Liver (tissue), 9 donors: ENCODE measurements around the gene PAPSS1. TPM values are rescaled to one million over a fixed set of nuclear protein-coding genes. Genes with fewer than 3 reads are reported as not detected.

Experiments used
- DNase-seq: peaks from one replicate; pipeline ENCODE4 v3.0.0-alpha.2; 2017; ENCODE audit warnings: low spot score
- H3K27ac ChIP-seq, 2 donors: one replicate each; pipeline ENCODE4 v1.7.0; 2013; ENCODE audit warnings: inconsistent platforms in 2 of 2, low read length in 2 of 2, control low read depth in 1 of 2, low read depth in 1 of 2, mild to moderate bottlenecking in 1 of 2
- H3K27me3 ChIP-seq, 4 donors: one replicate each; pipeline versions ENCODE4 v1.6.1 to v1.7.0; 2013; ENCODE audit warnings: low read length in 3 of 4, inconsistent platforms in 1 of 4, mild to moderate bottlenecking in 1 of 4, moderate library complexity in 1 of 4; ENCODE audit not compliant: control insufficient read depth in 4 of 4, insufficient read depth in 4 of 4
- H3K36me3 ChIP-seq, 4 donors: one replicate each; pipeline versions ENCODE4 v1.6.1 to v1.7.0; 2013; ENCODE audit warnings: low read length in 3 of 4, mild to moderate bottlenecking in 3 of 4, low read depth in 1 of 4, moderate library complexity in 1 of 4; ENCODE audit not compliant: control insufficient read depth in 4 of 4, insufficient read depth in 3 of 4
- H3K4me1 ChIP-seq, 4 donors: one replicate each; pipeline versions ENCODE4 v1.6.1 to v1.7.0; 2013; ENCODE audit warnings: low read length in 3 of 4, mild to moderate bottlenecking in 3 of 4, moderate library complexity in 1 of 4; ENCODE audit not compliant: control insufficient read depth in 4 of 4, insufficient read depth in 4 of 4
- H3K4me3 ChIP-seq, 3 donors: one replicate each; pipeline versions ENCODE4 v1.6.1 to v1.7.0; 2013; ENCODE audit warnings: low read length in 3 of 3, control low read depth in 1 of 3, low read depth in 1 of 3, mild to moderate bottlenecking in 1 of 3
- H3K9ac ChIP-seq, 2 donors: one replicate each; pipeline ENCODE4 v1.7.0; 2013; ENCODE audit warnings: low read length in 2 of 2, mild to moderate bottlenecking in 2 of 2, moderate library complexity in 2 of 2, control low read depth in 1 of 2, low read depth in 1 of 2
- H3K9me3 ChIP-seq, 4 donors: one replicate each; pipeline versions ENCODE4 v1.6.1 to v1.7.0; 2013; ENCODE audit warnings: low read length in 3 of 4; ENCODE audit not compliant: control insufficient read depth in 4 of 4
- EGR1 ChIP-seq, 2 donors: IDR thresholded peaks; 2 replicates each; pipeline ENCODE4 v1.6.1; 2016 to 2018; ENCODE audit warnings: antibody characterized with exemption in 2 of 2, low read depth in 2 of 2
- FOXA1 ChIP-seq: IDR thresholded peaks from 2 replicates; pipeline ENCODE4 v1.6.1; 2016; ENCODE audit warnings: antibody characterized with exemption
- FOXA2 ChIP-seq: IDR thresholded peaks from 2 replicates; pipeline ENCODE4 v1.6.1; 2016; ENCODE audit warnings: antibody characterized with exemption
- GABPA ChIP-seq, 2 donors: IDR thresholded peaks in 1 of 2; conservative IDR thresholded peaks in 1 of 2; 2 replicates each; pipeline ENCODE4 v1.6.1; 2016; ENCODE audit warnings: antibody characterized with exemption in 2 of 2, mild to moderate bottlenecking in 1 of 2, moderate library complexity in 1 of 2
- HNF4A ChIP-seq, 2 donors: conservative IDR thresholded peaks; 2 replicates each; pipeline ENCODE4 v1.6.1; 2016; ENCODE audit warnings: antibody characterized with exemption in 2 of 2, mild to moderate bottlenecking in 2 of 2
- HNF4G ChIP-seq: IDR thresholded peaks from 2 replicates; pipeline ENCODE4 v1.6.1; 2016; ENCODE audit warnings: antibody characterized with exemption
- JUND ChIP-seq, 2 donors: IDR thresholded peaks; 2 replicates each; pipeline ENCODE4 v1.6.1; 2016; ENCODE audit warnings: antibody characterized with exemption in 2 of 2
- NR2F2 ChIP-seq: IDR thresholded peaks from 2 replicates; pipeline ENCODE4 v1.6.1; 2016; ENCODE audit warnings: antibody characterized with exemption
- TAF1 ChIP-seq: conservative IDR thresholded peaks from 2 replicates; pipeline ENCODE4 v1.6.1; 2016; ENCODE audit warnings: antibody characterized with exemption, mild to moderate bottlenecking
- YY1 ChIP-seq: IDR thresholded peaks from 2 replicates; pipeline ENCODE4 v1.6.1; 2016; ENCODE audit warnings: antibody characterized with exemption, mild to moderate bottlenecking
- WGBS: extraction: QIAGEN DNeasy Blood & Tissue Kit; methylation state at CpG from one replicate; pipeline ENCODE4 v1.1.7; 2013; 5-methylcytosine and 5-hydroxymethylcytosine counted together
- polyA plus RNA-seq, 2 donors: library from polyadenylated mRNA; stranded (reverse) in 1 of 2; unstranded in 1 of 2; fragments of 200-250 nt in 1 of 2; fragments of >200 nt in 1 of 2; fragmentation: Nextera tagmentation in 1 of 2; extraction: Ambion mirVana in 1 of 2; gene quantifications; one replicate each; pipeline versions ENCODE4 v1.2.1 to v1.2.3, GENCODE V29; 2013 to 2015
- total RNA-seq, 2 donors: library from RNA; depleted of rRNA; stranded (reverse); fragments of >200 nt; gene quantifications; one replicate each; pipeline ENCODE4 v1.2.3, GENCODE V29; 2014
- TF ChIP-seq, protein P1 (sequence below): IDR thresholded peaks from 2 replicates; pipeline ENCODE4 v1.6.1; 2016; ENCODE audit warnings: antibody characterized with exemption, mild to moderate bottlenecking
- TF ChIP-seq, protein P2 (sequence below): IDR thresholded peaks from 2 replicates; pipeline ENCODE4 v1.6.1; 2016; ENCODE audit warnings: antibody characterized with exemption
- TF ChIP-seq, protein P3 (sequence below): IDR thresholded peaks from 2 replicates; pipeline ENCODE4 v1.6.1; 2016; ENCODE audit warnings: antibody characterized with exemption
- TF ChIP-seq, protein P4 (sequence below): IDR thresholded peaks from 2 replicates; pipeline ENCODE4 v1.6.1; 2016; ENCODE audit warnings: antibody characterized with exemption
- donor health status: healthy.
- donor health status: healthy.
- donor health status: healthy.
- donor health status: healthy.
- donor health status: healthy.

PAPSS1 gene
- total and polyA plus RNA-seq, 4 donors: 5.7 to 17.8 (median 6.0) TPM

DNA sequence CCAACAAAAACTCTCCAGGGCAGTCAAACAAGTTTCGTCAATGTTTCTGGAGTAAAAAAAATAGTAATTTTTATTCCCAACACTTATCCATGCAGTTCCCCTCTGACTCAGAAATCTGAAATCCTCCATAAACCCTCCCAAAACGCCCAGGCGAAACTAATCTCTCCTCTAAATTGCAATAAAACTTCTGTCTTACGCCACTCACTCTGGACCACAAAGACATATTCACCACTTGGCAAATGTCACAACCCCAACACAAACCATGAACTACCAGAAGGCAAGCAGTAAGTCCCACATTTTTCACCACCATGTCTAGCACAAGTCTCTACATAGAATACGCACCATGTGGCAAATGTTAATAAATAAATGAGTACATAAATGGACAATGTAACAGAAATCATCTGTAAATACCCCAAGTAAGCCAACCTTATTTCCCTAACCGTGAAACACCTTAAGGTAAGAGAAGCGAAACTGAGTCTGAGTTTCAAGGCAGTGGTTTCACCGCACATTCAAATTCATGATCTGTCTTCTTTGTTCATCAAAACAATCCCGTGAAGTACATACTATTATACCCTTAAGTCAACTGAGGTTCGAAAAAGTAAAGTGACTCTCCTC, 1.6 kb downstream of the PAPSS1 start (continued):
- TF ChIP-seq, protein P1, sequence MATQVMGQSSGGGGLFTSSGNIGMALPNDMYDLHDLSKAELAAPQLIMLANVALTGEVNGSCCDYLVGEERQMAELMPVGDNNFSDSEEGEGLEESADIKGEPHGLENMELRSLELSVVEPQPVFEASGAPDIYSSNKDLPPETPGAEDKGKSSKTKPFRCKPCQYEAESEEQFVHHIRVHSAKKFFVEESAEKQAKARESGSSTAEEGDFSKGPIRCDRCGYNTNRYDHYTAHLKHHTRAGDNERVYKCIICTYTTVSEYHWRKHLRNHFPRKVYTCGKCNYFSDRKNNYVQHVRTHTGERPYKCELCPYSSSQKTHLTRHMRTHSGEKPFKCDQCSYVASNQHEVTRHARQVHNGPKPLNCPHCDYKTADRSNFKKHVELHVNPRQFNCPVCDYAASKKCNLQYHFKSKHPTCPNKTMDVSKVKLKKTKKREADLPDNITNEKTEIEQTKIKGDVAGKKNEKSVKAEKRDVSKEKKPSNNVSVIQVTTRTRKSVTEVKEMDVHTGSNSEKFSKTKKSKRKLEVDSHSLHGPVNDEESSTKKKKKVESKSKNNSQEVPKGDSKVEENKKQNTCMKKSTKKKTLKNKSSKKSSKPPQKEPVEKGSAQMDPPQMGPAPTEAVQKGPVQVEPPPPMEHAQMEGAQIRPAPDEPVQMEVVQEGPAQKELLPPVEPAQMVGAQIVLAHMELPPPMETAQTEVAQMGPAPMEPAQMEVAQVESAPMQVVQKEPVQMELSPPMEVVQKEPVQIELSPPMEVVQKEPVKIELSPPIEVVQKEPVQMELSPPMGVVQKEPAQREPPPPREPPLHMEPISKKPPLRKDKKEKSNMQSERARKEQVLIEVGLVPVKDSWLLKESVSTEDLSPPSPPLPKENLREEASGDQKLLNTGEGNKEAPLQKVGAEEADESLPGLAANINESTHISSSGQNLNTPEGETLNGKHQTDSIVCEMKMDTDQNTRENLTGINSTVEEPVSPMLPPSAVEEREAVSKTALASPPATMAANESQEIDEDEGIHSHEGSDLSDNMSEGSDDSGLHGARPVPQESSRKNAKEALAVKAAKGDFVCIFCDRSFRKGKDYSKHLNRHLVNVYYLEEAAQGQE: no peak
- TF ChIP-seq HNF4G (no peak), HNF4A (conservative IDR thresholded peaks at IDR 0.05) (no peak)
- TF ChIP-seq, protein P2, sequence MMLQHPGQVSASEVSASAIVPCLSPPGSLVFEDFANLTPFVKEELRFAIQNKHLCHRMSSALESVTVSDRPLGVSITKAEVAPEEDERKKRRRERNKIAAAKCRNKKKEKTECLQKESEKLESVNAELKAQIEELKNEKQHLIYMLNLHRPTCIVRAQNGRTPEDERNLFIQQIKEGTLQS: no peak

DNA sequence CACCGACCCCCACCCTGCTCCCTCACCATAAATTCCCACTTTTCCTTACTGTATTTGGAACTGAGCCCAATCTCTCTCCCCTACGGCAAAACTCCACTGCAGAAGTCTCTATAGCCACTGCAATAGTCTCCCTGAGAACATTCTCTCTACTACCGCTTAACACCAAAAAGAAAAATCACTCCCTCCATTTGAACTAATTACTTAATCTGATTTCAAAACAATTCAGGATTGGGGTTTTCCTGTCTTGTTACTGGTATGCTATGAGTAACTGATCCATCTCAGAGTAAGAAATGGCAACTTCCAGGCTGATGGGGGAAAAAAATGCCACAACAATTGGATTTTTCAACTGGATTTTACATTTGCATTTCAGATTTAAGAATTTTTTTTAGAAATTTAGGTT, 5.8 kb downstream of the PAPSS1 start:
- Histone ChIP-seq H3K4me3 (no peak overlapping the region), H3K9ac (no peak overlapping the region), H3K27ac (no peak overlapping the region), H3K9me3 (no peaks in the 10 kb centered on the region), H3K4me1 (peaks cover 0 to 3% (median 0%) of the 10 kb centered on the region in 4 donors), H3K36me3 (no peaks in the 10 kb centered on the region), H3K27me3 (no peaks in the 10 kb centered on the region)
- TF ChIP-seq FOXA1 (no peak), EGR1 (IDR thresholded peaks at IDR 0.05; ENCODE audit: low read depth in 2 of 2) (no peak), JUND (IDR thresholded peaks at IDR 0.05) (no peak), GABPA (IDR thresholded peaks at IDR 0.05 in 1 of 2, conservative IDR thresholded peaks at IDR 0.05 in 1 of 2) (no peak), TAF1 (no peak), NR2F2 (no peak), FOXA2 (no peak), YY1 (no peak), HNF4G (no peak)
- TF ChIP-seq, protein P1: no peak
- TF ChIP-seq, protein P3, sequence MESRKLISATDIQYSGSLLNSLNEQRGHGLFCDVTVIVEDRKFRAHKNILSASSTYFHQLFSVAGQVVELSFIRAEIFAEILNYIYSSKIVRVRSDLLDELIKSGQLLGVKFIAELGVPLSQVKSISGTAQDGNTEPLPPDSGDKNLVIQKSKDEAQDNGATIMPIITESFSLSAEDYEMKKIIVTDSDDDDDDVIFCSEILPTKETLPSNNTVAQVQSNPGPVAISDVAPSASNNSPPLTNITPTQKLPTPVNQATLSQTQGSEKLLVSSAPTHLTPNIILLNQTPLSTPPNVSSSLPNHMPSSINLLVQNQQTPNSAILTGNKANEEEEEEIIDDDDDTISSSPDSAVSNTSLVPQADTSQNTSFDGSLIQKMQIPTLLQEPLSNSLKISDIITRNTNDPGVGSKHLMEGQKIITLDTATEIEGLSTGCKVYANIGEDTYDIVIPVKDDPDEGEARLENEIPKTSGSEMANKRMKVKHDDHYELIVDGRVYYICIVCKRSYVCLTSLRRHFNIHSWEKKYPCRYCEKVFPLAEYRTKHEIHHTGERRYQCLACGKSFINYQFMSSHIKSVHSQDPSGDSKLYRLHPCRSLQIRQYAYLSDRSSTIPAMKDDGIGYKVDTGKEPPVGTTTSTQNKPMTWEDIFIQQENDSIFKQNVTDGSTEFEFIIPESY: no peak
- TF ChIP-seq, protein P2: no peak
- TF ChIP-seq, protein P4, sequence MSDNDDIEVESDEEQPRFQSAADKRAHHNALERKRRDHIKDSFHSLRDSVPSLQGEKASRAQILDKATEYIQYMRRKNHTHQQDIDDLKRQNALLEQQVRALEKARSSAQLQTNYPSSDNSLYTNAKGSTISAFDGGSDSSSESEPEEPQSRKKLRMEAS: no peak
- 91% methylated on average over 3 of the region's 3 CpGs for WGBS
- no peak for DNase-seq
